SKM-1 (cell line): ENCODE results near the gene PLRG1.

Experiments
- DNase-seq: peaks from one replicate; lab custom pipeline; 2025; ENCODE audit not compliant: unreplicated experiment; lab: John Stamatoyannopoulos, UW

PLRG1 gene

GRCh38 chr4:154521607-154522006, 28.6 kb downstream of the PLRG1 start:
- no peak for DNase-seq

- DNase-seq: no peak
These were observed 31.0 kb downstream of the PLRG1 start for GRCh38 chr4:154519214-154519613.

GRCh38 chr4:154517591-154517990, 32.6 kb downstream of the PLRG1 start:
- DNase-seq: no peak

DNA sequence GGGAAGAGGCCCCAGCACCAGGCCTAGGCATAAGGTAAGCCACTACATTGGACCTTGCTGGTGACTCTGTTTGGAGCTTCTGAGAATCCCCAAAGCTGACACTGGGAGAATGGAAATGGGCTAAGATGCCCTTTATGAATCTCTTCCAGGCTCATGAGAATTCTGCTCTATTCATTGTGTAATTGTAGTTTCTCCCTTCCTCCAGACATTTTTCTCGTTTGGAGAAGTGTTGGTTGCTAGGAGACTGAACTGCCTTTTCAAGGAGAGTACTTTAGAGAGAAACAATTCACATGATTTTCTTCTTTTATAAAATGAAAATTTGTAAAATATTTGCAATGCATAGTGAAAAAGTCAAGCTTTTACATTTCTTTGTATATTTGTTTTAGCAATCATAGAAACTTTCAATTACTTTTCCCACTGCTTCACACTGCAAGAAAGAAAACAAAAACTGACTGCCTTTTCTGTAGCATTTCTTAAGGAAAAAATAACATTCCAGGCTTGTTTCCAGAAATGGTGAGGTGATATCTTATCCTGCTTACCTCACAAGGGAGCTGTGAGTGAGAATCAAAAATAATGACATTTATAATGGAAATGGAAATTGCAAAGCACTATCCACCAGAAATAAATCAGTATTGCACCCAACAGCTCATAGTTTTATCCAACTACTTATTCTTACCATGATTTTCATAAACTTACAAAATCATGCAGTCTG, 33.7 kb downstream of the PLRG1 start:
- no peak for DNase-seq

- DNase-seq: no peak
These were observed 38.2 kb downstream of the PLRG1 start for GRCh38 chr4:154511981-154512380.

- DNase-seq: no peak
These were observed 38.7 kb downstream of the PLRG1 start for GRCh38 chr4:154511548-154511947.

DNA sequence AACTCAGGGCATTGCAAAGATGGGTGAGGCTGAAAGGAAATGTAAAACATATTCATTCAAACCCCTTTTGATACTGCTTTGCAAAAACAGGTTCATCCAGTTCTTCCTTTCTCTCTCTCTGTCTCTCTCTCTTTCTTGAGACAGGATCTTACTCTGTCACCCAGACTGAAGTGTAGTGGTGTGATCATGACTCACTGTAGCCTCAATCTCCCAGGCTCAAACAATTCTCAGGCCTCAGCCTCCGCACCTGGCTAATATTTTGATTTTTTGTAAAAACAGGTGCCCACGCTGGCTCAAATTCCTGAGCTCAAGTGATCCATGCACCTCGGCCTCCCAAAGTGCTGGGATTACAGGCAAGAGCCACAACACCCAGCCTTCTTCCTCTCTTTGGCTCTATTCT, 43.0 kb downstream of the PLRG1 start:
- no peak for DNase-seq

DNA sequence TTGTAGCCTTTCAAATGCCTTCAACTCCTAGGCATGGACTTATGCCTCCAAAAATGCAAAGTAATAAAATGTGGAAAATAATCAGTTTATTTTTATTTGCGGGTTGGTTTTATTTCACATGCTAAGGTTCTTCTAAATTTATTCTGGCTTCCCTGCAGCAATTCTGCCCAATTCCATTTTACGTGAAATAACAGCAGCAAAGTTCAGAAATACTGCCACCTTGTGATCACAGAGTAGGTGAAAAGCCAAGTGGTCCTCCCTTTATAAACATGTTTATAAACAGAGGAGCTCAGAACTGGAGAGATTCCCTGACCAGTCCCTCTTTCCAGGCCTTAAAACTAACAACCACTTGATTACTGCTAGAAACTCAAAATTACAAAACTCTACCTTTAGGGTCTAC, 43.9 kb downstream of the PLRG1 start:
- DNase-seq: peak; percentile 15

- DNase-seq: peak; percentile 11
These were observed 46.6 kb downstream of the PLRG1 start for GRCh38 chr4:154503598-154503997.

GRCh38 chr4:154502111-154502510, 48.1 kb downstream of the PLRG1 start:
- no peak for DNase-seq

DNA sequence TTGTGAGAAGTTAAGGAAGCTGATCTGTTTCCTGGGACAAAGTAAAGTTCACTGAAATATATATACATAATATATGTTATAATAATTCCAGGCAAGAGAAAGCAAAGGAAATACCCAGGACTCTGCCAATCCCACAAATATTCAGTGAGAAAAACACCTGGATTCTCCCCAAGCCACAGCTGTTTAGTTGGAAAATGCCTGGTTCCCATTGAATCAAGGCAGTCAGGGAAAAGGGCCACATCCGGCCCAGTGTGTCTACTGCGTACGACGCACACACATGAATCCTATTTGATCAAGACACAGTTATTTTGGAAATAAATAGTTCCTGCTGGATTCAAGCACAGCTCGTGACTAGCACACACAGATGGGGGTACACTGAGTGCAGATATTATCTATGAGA, 52.3 kb downstream of the PLRG1 start:
- DNase-seq: no peak

GRCh38 chr4:154495867-154496266, 54.3 kb downstream of the PLRG1 start:
- no peak for DNase-seq

DNA sequence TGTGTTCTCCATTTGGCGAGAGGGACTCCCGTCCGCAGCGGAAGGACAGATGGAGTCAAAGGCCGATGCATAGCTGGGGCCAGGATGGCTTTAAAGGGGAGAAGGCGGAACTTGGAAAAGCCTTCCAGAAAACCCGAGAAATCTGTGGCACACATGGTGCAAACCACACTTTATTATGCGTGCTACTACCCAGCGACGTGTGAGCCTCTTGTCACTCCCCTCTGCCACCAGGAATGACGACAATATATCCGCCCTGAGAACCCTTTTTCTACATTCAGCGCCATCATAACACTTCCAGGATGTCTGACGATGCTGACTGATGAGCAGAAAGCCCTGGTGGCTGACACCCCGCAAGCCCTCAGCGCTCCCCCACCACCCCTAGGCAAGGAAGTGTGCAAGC, 57.9 kb downstream of the PLRG1 start:
- DNase-seq: no peak

DNA sequence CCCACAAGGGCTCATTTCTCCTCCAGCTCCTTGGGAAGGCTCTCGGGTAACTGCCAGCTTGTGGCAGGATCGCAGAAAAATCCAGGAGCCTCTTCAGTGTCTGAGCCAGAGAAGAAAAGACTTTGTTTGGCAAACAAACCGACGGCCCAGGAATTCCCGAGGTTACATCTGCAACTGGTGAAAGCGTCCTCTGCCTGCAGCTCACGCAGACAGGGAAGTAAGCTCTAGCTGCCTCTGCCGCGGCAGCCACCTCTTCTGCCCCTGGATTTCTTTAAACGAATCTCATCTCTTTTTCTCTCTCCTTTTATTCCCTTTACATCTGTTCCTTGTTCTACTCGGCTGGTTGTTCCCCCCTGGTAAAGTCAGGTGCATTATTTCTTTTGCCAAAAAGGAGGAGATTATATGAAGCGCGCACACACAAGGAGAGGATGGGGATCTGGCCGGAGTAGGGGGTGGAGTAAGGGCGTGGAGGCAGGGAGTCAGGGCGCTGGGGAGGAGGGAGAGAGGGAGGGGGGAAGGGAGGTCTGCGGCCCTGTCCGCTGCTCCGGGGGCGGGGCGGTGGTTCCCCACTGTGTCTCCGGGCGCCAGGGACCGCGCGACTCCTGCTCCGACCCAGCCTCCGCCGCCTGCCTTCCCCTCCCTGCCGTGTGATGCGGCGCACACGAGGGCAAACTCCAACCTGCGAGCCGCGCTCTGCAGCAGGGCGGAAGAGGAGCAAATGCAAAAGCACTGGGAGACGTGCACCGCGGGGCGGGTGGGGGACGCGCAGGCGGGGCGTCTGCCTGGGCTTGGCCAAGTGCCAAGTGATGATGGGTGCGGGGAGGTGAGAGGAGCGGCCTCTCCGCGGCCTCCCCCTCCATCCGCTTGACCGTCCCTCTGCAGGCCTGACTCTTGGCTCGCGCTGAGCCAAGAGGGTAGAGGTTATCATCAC, 58.6 kb downstream of the PLRG1 start, which contains the start of gene DCHS2:
Gene DCHS2, minus strand, starts transcription at position 459 of the 931 bp plus-strand sequence. Its CDS starts 444 bp downstream, at position 15.
- peak; percentile 27 for DNase-seq

- DNase-seq: no peak
These were observed 59.4 kb downstream of the PLRG1 start for GRCh38 chr4:154490583-154491340.

- no peak for DNase-seq
These were observed 60.0 kb downstream of the PLRG1 start for GRCh38 chr4:154490234-154490582.

GRCh38 chr4:154489558-154490233, 60.5 kb downstream of the PLRG1 start:
- no peak for DNase-seq

- DNase-seq: no peak
These were observed 63.1 kb downstream of the PLRG1 start for GRCh38 chr4:154487145-154487544.

GRCh38 chr4:154485127-154485773, 65.0 kb downstream of the PLRG1 start:
- DNase-seq: peak; percentile 78
